Measurements from ENCODE around the gene RTN4RL1.

RTN4RL1 gene

GRCh38 chr17:2053380-2054261 is 28.5 kb upstream of the RTN4RL1 start:
- Histone ChIP-seq H3K27ac (no peak overlapping the region; a peak in 1 of 22 replicates), H3K4me3 (peak overlapping the region; percentile 50 to 76 (median 64)), H3K9me3 (replicated peaks in 1 of 11) (no peaks in the 10 kb centered on the region), H3K9ac (peak overlapping the region; percentile 12 to 64 (median 38); a peak in 13 of 22 replicates), H3K27me3 (peaks cover 77 to 94% (median 94%) of the 10 kb centered on the region in 11 experiments), H3K4me2 (peak overlapping the region; percentile 93 to 100 (median 99)), H3K36me3 (peaks cover 0 to 8% (median 0%) of the 10 kb centered on the region in 11 experiments; a peak in 5 of 22 replicates), H3K4me1 (peaks cover 51 to 79% (median 67%) of the 10 kb centered on the region in 10 experiments), H4K20me1 (peaks cover 34 to 69% (median 56%) of the 10 kb centered on the region in 11 experiments; a peak in 20 of 22 replicates)
- TF ChIP-seq Cebpa-rat (IDR thresholded peaks at IDR 0.05) = no peak

DNA sequence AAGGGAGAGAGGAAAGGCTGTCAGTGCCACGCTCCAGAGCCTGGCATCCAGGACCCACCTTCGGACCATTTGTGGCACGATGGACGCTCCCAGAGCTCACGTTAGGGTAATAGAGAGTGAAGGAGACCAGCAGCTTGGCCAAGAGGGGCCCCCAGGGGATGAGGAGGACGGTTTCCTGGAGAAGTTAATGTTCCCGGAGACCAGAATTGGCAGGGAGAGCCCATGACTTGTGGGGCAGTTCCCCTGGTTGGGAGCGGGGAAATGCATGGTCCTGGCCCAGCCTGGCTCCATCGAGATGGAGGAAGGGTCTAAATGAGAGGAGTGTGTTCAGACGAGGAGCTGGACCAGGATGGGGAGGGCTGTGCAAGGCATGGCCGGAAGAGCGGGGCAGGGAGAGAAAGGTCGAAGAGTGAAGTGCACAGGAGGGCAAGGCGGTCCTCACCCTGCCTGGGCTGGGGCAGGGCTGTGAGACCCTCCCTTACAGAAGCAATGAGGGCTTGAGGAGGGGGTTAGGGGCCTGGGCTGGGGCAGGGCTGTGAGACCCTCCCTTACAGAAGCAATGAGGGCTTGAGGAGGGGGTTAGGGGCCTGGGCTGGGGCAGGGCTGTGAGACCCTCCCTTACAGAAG is 26.9 kb upstream of the RTN4RL1 start:
- Histone ChIP-seq H3K27ac (no peak overlapping the region), H3K9ac (no peak overlapping the region), H3K4me2 (peak overlapping the region in 7 of 11 experiments; percentile 92 to 96 (median 93); a peak in 7 of 22 replicates), H3K36me3 (no peaks in the 10 kb centered on the region; a peak in 1 of 22 replicates), H4K20me1 (peaks cover 20 to 54% (median 43%) of the 10 kb centered on the region in 11 experiments; a peak in 20 of 22 replicates), H3K9me3 (replicated peaks in 1 of 11) (no peaks in the 10 kb centered on the region), H3K4me1 (peaks cover 39 to 64% (median 53%) of the 10 kb centered on the region in 10 experiments), H3K27me3 (peaks cover 66 to 90% (median 80%) of the 10 kb centered on the region in 11 experiments), H3K4me3 (peak overlapping the region in 2 of 10 experiments; percentile 67 to 70; a peak in 3 of 20 replicates)
- no peak for TF ChIP-seq Cebpa-rat (IDR thresholded peaks at IDR 0.05)

GRCh38 chr17:2051061-2051932 is 26.2 kb upstream of the RTN4RL1 start:
- Histone ChIP-seq H3K27me3 (peaks cover 59 to 82% (median 73%) of the 10 kb centered on the region in 11 experiments), H3K4me2 (peak overlapping the region; percentile 83 to 100 (median 93))
- TF ChIP-seq Cebpa-rat (IDR thresholded peaks at IDR 0.05) = no peak

DNA sequence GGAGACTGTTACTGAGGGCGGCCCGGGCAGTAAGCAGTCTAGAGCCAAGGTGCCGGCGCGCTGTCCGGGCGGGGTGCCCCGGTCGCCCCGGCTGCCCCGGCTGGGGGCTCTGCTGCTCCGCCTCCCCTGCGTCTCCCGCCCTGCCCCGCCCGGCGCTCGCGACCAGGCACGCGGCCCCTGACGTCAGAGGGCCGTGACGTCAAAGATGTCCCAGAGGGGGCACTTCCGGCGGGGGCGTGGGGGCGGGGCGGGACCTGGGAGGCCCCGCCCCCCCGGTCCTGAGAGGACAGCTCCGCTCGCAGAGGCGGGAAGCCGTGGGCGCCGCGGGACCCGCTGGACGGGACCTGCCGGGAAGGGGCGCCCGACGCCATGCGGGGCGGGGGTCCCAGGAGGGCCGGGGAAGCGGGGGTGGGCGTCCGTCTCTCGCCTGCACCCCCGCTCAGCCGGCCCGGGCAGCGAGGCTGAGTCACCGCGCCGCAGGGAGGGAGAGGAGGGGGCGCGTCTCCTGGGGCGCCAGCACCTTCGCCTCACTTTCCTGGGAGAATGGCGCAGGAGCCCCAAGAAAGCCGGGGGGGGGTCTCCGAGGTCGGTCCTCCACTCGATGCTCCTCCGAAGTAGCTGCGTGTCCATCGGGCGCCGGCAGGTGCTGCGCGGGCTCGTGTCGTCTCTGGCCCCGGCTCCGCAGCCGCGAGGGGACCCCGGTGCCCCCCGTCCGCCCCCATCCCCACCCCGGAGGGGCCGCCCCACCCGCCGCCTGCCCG is 25.3 kb upstream of the RTN4RL1 start:
- H3K9ac ChIP-seq = peak overlapping the region in 9 of 11 experiments; percentile 28 to 80 (median 52); a peak in 11 of 22 replicates
- H3K27ac ChIP-seq = peak overlapping the region in 4 of 11 experiments; percentile 47 to 81 (median 68); a peak in 6 of 22 replicates
- no peak for TF ChIP-seq Cebpa-rat (IDR thresholded peaks at IDR 0.05)
- H3K36me3 ChIP-seq = peaks cover 0 to under 1% (median 0%) of the 10 kb centered on the region in 11 experiments; a peak in 1 of 22 replicates
- peaks cover 51 to 74% (median 65%) of the 10 kb centered on the region in 11 experiments for H3K27me3 ChIP-seq
- peak overlapping the region; percentile 83 to 100 (median 93) for H3K4me2 ChIP-seq
- peaks cover 11 to 39% (median 31%) of the 10 kb centered on the region in 11 experiments; a peak in 20 of 22 replicates for H4K20me1 ChIP-seq
- H3K4me3 ChIP-seq = peak overlapping the region; percentile 67 to 89 (median 76)
- H3K9me3 ChIP-seq (replicated peaks in 1 of 11) = no peaks in the 10 kb centered on the region
- H3K4me1 ChIP-seq = peaks cover 28 to 48% (median 40%) of the 10 kb centered on the region in 10 experiments

More at GRCh38 chr17:2051061-2051932, 26.2 kb upstream of the RTN4RL1 start:
- Histone ChIP-seq H3K36me3 (no peaks in the 10 kb centered on the region), H3K4me3 (peak overlapping the region in 9 of 10 experiments; percentile 67 to 83 (median 75); a peak in 15 of 20 replicates), H3K9ac (no peak overlapping the region), H3K4me1 (peaks cover 31 to 57% (median 46%) of the 10 kb centered on the region in 10 experiments), H4K20me1 (peaks cover 13 to 46% (median 35%) of the 10 kb centered on the region in 11 experiments; a peak in 20 of 22 replicates), H3K9me3 (replicated peaks in 1 of 11) (no peaks in the 10 kb centered on the region), H3K27ac (no peak overlapping the region)

- H3K27ac ChIP-seq = peak overlapping the region in 10 of 11 experiments; percentile 29 to 81 (median 48); a peak in 13 of 22 replicates
- peak overlapping the region; percentile 67 to 89 (median 76) for H3K4me3 ChIP-seq
- H3K4me1 ChIP-seq = peaks cover 27 to 43% (median 34%) of the 10 kb centered on the region in 10 experiments
- no peak for TF ChIP-seq Cebpa-rat (IDR thresholded peaks at IDR 0.05)
- H3K27me3 ChIP-seq = peaks cover 42 to 66% (median 56%) of the 10 kb centered on the region in 11 experiments
- peaks cover 10 to 35% (median 26%) of the 10 kb centered on the region in 11 experiments; a peak in 20 of 22 replicates for H4K20me1 ChIP-seq
- peak overlapping the region; percentile 54 to 82 (median 75) for H3K9ac ChIP-seq
- no peaks in the 10 kb centered on the region for H3K9me3 ChIP-seq (replicated peaks in 1 of 11)
- peaks cover 0 to 4% (median 1%) of the 10 kb centered on the region in 11 experiments; a peak in 3 of 22 replicates for H3K36me3 ChIP-seq
- H3K4me2 ChIP-seq = peak overlapping the region; percentile 87 to 100 (median 99)
These were observed 24.5 kb upstream of the RTN4RL1 start for GRCh38 chr17:2049333-2050299.

- H3K36me3 ChIP-seq = peaks cover 2 to 12% (median 9%) of the 10 kb centered on the region in 11 experiments; a peak in 16 of 22 replicates
- H3K27ac ChIP-seq = peak overlapping the region in 1 of 11 experiments; percentile 81; a peak in 1 of 22 replicates
- peak overlapping the region; percentile 86 to 100 (median 99) for H3K4me2 ChIP-seq
- peaks cover 6 to 32% (median 26%) of the 10 kb centered on the region in 11 experiments; a peak in 20 of 22 replicates for H4K20me1 ChIP-seq
- H3K9me3 ChIP-seq (replicated peaks in 1 of 11) = no peaks in the 10 kb centered on the region
- H3K9ac ChIP-seq = peak overlapping the region in 3 of 11 experiments; percentile 71 to 81 (median 79); a peak in 5 of 22 replicates
- peaks cover 34 to 57% (median 48%) of the 10 kb centered on the region in 11 experiments for H3K27me3 ChIP-seq
- H3K4me3 ChIP-seq = peak overlapping the region in 8 of 10 experiments; percentile 67 to 89 (median 74); a peak in 10 of 20 replicates
- no peak for TF ChIP-seq Cebpa-rat (IDR thresholded peaks at IDR 0.05)
- peaks cover 20 to 42% (median 31%) of the 10 kb centered on the region in 10 experiments for H3K4me1 ChIP-seq
These were observed 23.7 kb upstream of the RTN4RL1 start for GRCh38 chr17:2048805-2049204.

All from BLaER1 treated with 17β-estradiol and CSF1 and Interleukin-3, amounts not matched to agents 10 nM and 100 nM (cell line).